ENCODE results near the gene HACD4. TPM values are rescaled to one million over a fixed set of nuclear protein-coding genes. Genes with fewer than 3 reads are reported as not detected.

Gene HACD4, protein sequence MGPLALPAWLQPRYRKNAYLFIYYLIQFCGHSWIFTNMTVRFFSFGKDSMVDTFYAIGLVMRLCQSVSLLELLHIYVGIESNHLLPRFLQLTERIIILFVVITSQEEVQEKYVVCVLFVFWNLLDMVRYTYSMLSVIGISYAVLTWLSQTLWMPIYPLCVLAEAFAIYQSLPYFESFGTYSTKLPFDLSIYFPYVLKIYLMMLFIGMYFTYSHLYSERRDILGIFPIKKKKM
- total RNA-seq: 2.2 TPM
- long read RNA-seq, full-length matches to known transcripts: 2 of 3 reads
- long read RNA-seq, partial matches to known transcripts: 0 of 3 reads
- long read RNA-seq, other reads (novel, unspliced or antisense): 1 of 3 reads

DNA sequence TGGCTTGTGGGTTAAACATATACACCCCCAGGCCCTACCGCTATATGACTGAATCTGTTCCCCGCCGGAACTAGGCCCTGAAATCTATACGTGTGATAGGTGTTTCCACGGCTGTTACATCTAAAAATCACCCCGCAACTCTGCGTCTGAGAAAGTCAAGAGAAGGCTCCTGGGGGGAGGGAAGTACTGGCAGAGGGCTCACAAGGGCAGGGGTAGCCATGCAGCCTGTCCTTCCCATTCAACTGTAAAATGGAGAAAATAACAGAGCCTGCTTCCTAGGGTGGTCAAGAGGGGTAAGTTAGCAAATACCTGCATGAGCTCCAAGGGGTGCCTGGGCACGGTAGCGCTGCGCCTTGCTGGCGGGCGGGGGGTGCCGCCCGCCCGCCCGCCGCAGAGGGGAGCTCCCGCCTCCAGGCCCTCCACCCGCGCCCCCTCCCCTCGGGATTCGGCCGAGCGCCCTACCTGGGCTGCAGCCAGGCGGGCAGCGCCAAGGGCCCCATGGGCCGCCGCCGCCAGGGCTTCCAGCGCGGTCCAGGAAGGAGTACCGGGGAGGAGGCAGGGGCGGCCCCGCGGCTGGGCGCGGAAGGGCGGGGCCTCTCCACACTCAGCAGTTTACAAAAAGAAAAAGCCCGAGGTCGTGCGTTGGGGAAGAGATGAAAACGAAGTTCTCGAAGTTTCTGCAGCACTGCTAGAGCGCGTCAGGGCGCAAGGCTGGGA lies at the start of gene HACD4:
HACD4 (minus strand) TSS at position 550 of the 717 bp plus-strand sequence; CDS start at position 500, 50 bp downstream.
- DNase-seq (ENCODE audit: low spot score): peak; percentile 89

DNA sequence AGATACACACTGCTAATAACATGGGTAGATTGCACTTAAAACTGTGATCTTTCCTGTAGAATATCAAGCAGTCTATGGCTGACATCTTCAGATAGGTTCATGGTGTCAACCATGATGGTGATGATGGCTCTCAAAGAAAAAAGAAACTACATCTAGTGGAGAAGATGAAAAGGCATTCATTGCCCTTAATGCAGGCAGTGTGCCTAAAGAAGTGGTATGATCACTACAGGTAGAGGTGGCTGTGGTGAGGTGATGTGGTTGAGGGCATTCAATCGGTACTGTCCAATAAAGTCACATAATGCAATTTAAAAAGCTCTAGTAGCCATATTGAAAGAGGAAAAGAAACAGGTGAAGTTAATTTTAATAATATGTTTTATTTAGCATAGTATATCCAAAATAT lies 49.4 kb upstream of the HACD4 start:
- no peak for DNase-seq (ENCODE audit: low spot score)

DNA sequence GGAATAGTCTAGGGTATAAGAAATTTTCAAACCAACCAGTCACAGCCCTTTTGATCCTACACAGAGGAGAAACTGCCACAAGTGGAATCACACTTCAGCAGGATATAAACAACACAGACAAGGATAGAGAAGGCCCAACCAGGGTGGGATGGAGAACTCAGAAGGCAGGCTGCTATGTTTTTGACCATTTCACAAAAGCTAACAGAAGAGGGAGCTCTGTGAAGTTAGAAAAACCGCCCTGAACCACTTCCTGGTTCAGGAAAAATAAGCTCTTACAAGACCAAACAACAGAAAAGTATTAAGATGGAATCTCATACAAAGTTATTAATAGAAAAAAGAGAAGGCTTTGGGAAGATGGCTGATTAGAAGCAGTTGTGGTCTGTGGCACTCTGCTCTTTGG lies 47.3 kb upstream of the HACD4 start:
- DNase-seq (ENCODE audit: low spot score): no peak

DNA sequence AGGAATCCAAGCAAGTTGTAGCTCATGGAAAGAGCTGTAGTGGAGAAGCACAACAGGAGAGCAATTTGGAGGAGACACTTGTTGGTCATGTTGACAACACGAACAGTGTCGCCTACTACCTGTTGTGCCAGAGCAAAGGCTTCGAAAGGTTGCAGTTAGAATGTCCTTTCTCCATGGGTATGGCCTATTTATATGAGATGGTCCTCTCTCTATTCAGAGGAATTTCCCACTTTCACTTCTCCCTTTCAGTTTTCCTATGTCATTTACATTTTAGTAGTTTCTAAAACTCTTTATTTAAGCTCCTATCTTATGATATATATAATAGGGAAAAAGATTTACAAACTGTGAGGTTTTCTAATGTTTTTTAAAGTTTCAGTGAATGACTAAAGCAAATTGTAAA lies 46.3 kb upstream of the HACD4 start, which contains the start of gene IFNB1:
IFNB1 (minus strand) TSS at position 162 of the 400 bp plus-strand sequence; CDS start at position 89, 73 bp downstream.
- no peak for DNase-seq (ENCODE audit: low spot score)

DNA sequence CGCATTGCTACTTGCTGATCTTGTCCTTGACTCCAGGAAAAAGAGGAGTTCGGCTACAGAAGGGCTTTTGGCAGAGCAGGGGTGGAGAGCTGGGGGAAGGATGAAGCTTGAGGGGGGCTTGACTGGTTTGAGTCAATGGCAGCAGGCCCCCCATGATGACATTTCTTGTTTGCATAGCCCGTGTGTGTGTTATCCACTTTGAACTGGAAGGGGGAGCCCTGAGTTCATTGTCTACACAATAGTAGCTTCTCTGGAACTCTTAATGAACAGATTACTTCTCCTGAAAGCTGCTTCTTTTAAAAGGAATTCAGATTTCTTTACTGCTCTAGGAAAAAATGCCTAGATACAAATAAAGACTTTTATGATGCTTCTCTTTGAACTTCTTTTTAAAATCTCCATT lies 44.0 kb upstream of the HACD4 start:
- no peak for DNase-seq (ENCODE audit: low spot score)

DNA sequence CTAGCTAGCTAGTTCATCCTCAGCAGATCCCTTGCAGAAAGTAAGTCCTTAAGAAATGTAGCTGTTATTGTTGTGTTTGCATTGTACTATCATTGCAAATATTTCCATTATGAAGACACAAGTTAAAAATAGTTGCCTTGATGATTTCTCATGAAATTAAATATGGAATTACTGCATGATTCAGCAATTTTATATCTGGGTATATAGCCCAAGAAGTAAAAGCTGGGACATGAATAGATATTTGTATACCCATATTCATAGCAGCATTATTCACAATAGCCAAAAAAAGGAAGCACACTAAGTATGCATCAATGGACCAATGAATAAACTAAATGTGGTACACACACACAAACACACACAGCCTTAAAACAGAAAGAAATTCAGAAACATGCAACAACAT lies 39.5 kb upstream of the HACD4 start:
- DNase-seq (ENCODE audit: low spot score): no peak

DNA sequence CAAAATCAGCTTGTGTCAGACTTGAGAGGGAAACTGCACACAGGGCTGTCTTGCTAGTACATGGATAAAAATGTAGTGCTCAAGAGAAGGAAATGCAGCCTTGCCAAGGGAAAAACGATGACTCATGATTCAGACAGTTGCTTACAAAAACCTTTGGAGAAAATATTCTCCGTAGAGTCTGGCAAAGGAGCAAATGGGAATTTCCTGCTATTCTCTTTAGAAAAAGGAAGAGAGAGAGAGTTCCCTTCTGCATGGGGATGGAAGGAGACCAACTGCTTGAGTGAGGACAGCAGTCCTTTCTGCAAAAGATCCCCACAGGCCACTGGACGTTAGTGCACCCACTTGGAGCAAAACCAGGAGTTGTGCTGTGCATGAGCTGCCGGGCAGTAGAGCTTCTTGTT lies 38.7 kb upstream of the HACD4 start:
- no peak for DNase-seq (ENCODE audit: low spot score)

DNA sequence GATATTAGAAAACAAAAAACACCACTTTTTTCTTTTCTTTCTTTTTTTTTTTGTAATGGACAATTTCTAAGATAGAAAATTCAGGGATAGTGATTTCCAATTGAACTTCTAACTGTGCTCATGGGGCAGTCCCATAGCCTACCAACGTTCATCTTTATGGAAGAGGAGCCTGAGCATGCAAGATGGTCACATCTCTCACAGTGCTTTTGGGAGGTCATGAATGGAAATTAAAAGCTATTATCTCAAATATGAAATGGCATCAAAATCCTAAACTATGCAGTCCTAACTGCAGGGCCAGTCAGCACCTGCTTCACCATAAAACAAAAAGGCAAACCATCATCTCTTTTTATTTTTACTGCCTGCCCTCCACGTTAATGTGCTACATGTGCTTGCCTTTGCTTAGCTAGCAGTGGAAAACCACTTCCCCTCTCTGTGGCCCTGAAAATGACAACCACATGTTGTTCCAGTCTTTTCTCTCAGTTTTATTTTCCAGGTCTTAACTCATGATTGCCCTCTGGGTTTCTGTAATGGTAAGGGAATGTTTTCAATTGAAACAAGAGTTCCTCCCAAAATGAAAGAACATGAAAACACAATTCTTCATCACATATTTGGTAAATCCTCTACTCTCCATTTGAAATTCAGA lies 29.6 kb upstream of the HACD4 start:
- DNase-seq (ENCODE audit: low spot score): no peak

DNA sequence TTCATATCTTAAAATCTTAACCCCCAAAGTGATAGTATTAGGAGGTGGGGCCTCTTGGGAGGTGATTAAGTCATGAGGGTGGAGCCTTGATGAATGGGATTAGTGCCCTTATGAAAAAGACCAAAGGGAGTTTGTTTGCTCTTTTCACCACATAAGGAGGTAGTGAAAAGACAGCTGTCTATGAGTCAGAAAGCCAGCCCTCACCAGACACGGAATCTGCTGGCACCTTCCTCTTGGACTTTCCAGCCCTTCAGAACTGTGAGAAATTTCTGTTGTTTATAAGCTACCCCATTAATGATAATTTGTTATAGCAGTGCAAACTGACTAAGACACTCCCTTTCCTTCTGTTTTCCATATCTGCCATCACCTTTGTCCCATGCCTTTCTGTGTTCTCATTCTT lies 25.5 kb upstream of the HACD4 start:
- DNase-seq (ENCODE audit: low spot score): no peak

DNA sequence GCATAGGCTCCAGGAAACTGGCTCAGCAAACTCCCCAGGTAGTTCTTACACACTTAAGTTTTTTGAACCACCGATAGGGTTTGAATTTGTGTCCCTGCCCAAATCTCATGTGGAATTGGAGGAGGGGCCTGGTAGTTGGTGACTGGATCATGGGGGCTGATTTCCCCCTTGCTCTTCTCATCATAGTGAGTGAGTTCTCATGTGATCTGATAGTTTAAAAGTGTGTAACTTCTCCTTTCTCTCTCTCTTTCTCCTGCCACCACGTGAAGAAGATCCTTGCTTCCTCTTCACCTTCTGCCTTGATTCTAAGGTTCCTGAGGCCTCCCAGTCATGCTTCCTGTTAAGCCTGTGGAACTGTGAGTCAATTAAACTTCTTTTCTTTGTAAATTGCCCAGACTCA lies 22.4 kb upstream of the HACD4 start:
- no peak for DNase-seq (ENCODE audit: low spot score)

DNA sequence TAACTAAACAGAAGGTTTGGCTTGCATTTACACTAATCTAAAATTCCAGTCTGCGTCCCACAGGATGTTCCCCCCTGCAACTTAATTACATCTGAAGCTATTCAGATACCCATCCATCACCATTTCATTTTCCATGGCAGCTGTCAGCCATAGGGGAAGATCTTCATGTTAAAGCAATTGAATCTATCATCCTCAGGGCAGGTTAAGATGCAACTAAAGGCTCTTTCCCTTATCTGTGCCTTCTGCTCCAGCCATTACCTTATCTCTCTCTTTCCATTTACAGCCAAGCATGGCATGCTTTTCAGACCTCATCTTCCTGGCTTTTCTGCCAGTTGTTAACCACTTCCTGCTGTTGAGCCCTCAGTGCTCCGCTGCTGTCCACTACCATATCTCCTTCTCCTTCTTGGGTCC lies 15.8 kb upstream of the HACD4 start:
- no peak for DNase-seq (ENCODE audit: low spot score)

DNA sequence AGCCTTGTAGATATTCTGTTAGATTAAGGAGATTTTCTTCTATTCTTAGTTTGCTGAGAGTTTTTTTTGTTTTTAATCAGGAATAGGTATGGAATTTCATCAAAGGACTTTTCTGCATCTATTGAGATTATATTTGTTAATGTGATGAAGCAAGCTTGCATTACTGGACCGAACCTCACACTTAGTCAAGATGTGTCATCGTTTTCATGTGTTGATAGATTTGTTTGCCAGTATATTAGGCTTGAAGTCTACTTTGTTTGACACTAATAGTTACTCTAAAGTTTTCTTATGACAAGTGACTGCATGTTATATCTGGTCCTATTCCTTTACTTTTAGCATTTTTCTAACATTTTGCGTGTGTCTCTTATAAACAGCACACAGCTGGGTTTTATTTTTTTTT lies 12.4 kb upstream of the HACD4 start:
- DNase-seq (ENCODE audit: low spot score): no peak

DNA sequence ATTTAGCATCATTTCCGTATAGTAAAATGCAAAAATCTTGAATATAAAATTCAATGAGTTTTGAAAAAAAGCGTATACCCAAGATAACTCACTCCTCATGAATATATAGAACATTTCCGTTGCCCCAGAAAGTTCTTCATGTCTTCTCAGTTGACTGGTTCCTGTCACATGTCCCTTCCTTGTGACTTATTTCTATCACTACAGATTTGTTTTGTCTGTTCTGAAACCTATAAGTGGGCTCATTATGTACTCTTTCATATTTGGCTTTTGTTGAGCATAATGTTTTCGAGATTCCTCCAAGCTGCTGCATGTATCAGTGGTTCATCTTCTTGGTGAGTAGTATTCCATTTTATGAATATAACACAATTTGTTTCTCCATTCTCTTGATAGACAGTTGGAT lies 11.0 kb upstream of the HACD4 start:
- DNase-seq (ENCODE audit: low spot score): no peak

DNA sequence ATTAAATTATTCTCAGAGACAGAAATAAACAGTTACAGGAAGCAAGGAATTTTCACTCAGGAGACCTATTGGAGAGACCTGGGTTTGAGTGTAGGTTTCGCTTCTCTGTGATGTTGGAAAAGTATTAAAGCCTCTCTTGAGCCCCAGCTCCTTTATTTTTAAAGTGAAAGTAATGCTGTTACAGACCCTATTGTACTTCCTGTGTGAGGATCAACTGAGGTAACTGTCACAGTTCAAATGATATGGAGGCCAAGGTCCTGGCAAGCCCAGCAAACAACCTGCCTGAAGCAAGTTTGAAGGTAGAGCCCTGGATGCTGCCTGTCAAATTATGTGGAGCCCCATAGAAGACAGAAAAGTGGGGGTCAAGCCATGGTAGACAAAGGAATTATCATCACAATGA lies 7.9 kb upstream of the HACD4 start:
- no peak for DNase-seq (ENCODE audit: low spot score)

DNA sequence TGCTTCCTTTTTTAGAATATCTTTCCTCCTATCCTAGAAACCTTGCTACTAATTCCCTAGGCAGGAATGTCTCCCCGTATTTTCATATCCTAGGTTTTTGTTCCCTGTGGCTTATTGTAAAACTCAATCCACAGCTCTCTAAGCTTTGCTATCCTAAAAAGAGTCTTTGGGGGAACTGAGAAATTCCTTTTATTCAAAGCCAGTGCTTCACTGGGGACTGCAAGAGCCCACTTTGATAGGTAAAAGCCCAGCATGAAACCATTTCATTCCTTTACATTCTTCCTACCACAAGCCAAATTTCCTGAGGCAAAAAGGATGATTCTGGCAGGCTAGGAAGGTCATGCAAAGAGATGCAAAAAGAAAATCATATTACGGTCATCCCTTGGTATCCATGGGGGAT lies 5.8 kb upstream of the HACD4 start:
- no peak for DNase-seq (ENCODE audit: low spot score)

DNA sequence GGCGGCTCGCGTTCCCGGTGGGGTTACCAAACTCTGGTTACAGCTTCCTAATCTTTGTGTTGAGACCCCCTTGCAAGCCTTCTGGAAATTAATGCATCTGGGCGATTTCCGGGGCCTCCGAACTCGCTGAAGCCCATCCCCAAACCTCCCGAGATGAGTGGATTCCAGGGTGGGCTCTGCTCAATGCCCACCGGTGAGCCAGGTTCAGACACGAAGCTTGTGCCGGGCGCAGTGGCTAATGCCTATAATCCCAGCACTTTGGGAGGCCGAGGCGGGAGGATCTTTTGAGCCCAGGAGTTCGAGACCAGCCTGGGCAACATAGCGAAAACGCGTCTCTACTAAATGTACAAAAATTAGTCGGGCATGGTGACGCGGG lies 356 bp upstream of the HACD4 start:
- no peak for DNase-seq (ENCODE audit: low spot score)

DNA sequence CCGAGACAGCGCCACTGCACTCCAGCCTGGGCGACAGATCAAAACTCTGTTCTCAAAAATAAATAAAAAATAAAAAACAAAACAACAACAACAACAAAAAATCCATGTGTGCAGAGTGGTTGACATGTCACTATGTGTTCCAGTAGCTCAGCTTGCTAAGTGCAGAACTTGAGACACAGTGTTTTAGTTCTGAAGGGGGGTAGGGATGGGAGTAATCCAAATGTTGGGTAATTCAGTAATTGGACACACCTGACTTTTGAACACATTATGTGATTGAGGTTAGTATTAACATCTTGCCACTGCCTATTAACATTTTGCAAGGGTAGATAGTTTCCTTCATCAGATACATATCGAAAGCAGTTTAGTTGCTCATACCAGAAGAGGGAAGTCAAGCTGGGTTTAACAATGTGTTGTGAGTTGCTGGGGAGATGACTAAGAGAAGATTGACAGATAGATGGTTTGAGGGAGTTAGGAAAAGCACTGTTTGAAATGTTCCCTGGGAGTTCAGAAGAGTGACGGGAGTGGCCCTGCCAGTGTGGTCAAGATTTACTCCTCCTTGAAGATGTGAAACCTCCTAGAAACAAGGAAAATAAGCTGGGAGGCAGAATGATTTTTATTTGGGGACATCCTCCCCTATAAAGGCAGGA lies 928 bp downstream of the HACD4 start:
- DNase-seq (ENCODE audit: low spot score): no peak

DNA sequence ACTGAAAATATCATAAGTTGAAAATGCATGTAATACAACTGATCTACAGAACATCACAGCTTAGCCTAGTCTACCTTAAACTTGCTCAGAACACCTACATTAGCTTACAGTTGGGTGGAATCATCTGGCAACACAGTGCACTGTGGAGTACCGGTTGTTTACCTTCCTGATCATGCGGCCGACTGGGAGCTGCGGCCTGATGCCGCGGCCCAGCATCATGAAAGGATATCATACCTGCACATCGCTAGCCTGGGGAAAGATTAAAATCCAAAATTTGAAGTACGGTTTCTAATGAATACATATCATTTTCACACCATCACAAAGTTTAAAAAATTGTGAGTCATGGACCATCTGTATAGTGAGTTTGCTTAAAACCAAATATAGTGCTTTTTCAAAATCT lies 1.8 kb downstream of the HACD4 start:
- no peak for DNase-seq (ENCODE audit: low spot score)

DNA sequence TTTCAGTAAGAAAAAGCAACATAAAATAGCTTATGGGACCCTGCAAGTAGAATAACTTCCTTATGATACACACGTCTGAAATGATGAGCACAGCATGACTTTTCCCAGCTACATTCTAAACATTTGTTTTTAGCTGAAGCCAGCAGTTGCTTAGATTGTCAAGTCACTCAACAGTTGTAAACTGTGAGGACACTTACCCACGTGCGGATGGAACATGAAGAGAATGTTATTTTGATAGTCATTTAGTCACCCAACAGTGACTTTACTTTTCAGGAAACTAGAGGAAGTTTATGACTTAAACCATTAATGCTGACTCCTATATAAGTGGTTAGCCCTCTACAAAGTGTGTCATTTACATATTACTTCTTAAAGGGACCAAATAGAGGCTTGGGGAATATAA lies 3.0 kb downstream of the HACD4 start:
- DNase-seq (ENCODE audit: low spot score): no peak

DNA sequence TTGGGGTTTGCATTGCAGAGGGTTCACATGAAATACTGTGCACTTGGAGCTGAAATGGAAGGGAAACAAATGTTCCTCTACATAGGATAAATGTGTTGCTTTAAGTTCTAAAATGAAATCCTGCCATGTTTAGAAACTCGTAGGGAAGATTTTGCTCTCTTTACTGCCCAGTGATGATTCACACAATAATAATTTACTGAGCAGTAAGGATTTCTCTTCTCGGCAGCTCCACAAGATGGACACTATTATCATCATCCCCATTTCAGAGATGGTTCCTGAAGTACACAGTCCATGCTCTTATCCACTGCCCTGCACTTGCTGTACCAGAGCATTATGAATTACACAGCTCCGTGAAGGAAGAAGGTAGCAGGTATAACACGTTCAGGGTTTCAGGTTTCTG lies 4.1 kb downstream of the HACD4 start:
- no peak for DNase-seq (ENCODE audit: low spot score)

DNA sequence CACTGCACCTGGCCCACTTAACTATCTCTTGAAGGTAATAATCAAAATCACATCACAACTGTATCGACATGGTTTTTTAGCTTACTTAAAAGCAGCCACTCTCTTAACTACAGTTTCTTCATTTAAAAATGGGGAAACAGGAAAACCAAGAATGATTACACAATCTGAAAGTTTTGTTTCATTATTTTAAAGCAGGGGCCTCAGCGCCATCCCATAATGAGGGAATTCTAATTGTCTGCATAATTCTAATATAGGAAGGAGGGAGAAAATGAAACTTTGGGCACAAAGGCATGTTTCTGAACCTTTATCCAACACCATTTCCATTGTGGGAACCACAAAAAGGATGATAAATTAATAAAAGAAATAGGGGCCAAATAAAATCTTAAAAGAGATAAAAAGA lies 7.6 kb downstream of the HACD4 start:
- DNase-seq (ENCODE audit: low spot score): no peak

DNA sequence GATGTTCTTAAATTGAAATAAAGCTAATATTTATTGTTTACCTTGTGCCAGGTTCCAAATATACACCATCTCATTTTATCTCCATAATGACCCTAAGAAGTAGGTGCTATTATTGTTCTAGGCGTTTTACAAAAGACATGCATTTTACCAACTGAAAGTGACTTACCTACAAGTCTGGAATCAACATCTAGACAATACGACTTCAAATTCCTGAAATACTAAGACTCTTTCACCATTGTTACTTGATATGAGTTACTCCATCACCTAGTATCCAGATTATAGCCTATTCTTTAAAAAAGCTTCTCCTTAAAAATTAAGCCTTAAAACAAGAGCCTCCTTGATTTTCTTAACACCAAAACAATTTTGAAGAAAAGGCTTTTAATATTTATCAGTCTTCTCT lies 13.3 kb downstream of the HACD4 start:
- no peak for DNase-seq (ENCODE audit: low spot score)

Measured in mesenteric fat pad (tissue), 1 donor.